Neural cell (in vitro differentiated cells): ENCODE data around the gene MTR.

Source experiments
- EP300 ChIP-seq: fragments of 450-650 bp; conservative IDR thresholded peaks from 2 replicates; pipeline ENCODE4 v1.6.1; 2014; ENCODE audit warnings: antibody characterized with exemption, mild to moderate bottlenecking, moderate library complexity; ENCODE audit not compliant: poor library complexity, severe bottlenecking
- EZH2 ChIP-seq: fragments of 200-600, 300-800 bp; shearing (Covaris generic), sonication (generic); IDR thresholded peaks from 2 replicates; pipeline ENCODE4 v1.6.1; 2014; ENCODE audit warnings: antibody characterized with exemption, low read length, borderline replicate concordance, mild to moderate bottlenecking; ENCODE audit not compliant: insufficient read depth, poor library complexity, severe bottlenecking
- POLR2AphosphoS5 ChIP-seq: IDR thresholded peaks from 2 replicates; pipeline ENCODE4 v1.6.1; 2012
- RAD21 ChIP-seq: fragments of 450-650 bp; conservative IDR thresholded peaks from 2 replicates; pipeline ENCODE4 v1.6.1; 2014; ENCODE audit warnings: antibody characterized with exemption, mild to moderate bottlenecking, moderate library complexity
- TAF1 ChIP-seq: IDR thresholded peaks from 2 replicates; pipeline ENCODE4 v1.6.1; 2012; ENCODE audit warnings: low read depth
- TF ChIP-seq, protein P1 (sequence below): fragments of 450-650 bp; IDR thresholded peaks from 2 replicates; pipeline ENCODE4 v1.5.1; 2014; ENCODE audit warnings: antibody characterized with exemption, mild to moderate bottlenecking, moderate library complexity; ENCODE audit not compliant: poor library complexity, severe bottlenecking

GRCh38 chr1:236800002-236800620 is 5.0 kb downstream of the MTR start:
- TF ChIP-seq, protein P1, sequence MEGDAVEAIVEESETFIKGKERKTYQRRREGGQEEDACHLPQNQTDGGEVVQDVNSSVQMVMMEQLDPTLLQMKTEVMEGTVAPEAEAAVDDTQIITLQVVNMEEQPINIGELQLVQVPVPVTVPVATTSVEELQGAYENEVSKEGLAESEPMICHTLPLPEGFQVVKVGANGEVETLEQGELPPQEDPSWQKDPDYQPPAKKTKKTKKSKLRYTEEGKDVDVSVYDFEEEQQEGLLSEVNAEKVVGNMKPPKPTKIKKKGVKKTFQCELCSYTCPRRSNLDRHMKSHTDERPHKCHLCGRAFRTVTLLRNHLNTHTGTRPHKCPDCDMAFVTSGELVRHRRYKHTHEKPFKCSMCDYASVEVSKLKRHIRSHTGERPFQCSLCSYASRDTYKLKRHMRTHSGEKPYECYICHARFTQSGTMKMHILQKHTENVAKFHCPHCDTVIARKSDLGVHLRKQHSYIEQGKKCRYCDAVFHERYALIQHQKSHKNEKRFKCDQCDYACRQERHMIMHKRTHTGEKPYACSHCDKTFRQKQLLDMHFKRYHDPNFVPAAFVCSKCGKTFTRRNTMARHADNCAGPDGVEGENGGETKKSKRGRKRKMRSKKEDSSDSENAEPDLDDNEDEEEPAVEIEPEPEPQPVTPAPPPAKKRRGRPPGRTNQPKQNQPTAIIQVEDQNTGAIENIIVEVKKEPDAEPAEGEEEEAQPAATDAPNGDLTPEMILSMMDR: no peak
- no peak for TF ChIP-seq EP300
- TF ChIP-seq EZH2: no peak
- no peak for TF ChIP-seq RAD21
- no peak for TF ChIP-seq TAF1
- TF ChIP-seq POLR2AphosphoS5: no peak
